DLD1 (cell line): ENCODE data around the gene MGP.

ENCODE experiments used
- in situ Hi-C: cut with HindIII; loops from 2 replicates; pipeline ENCODE4 v1.10.0; 2017; ENCODE audit warnings: low sequenced_read_pairs

MGP gene

DNA sequence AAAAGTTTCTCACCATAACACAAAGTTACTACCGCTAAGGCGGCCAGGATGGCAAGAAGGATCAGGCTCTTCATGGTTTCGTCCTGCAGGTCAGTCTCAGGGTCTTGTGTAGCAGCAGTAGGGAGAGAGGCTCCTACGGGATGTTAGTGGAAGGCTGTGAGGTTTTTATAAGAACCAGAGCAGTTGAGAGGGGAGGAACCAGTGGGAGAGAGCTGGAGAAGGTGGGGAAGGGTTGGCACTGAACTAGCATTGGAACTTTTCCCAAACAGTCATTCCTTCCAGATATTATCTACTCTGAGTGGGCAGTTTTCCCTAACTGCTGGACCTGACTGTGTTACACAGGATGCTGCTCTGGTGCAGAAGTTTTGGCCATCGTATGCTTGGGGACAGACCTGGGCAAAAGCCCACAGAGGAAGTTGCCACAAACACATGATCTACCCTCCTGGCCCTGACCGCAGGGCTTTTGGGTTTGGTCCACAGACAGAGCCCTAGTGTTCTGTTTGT lies at the start of gene MGP:
Gene MGP, minus strand, starts transcription at position 137 of the 504 bp plus-strand sequence. Its CDS starts 63 bp downstream, at position 74.
- in situ Hi-C loops, result no loop called here

DNA sequence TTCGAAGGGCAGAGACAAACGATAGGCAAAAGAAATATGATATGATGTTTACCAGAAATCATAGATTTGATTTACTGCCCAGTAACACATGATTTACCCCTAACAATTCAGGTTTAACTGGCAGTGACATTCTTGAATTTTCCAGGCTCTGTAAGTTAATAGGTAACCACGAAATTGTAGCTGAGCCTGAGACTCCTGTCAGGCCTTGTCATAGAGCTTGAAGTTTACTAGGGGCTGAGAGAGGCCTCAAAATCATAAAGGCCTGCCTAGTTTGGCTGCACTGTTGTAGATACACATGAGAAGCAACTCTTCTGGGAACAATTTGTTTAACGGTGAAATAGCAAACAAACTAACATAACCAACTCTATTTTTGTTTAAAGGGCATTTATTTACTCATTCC lies 49.4 kb upstream of the MGP start:
- in situ Hi-C loops, result no loop called here

- in situ Hi-C loops, result loop anchor here (5.0 kb wide), 1 partner anchor 42 kb away; no protein-coding TSS in a partner anchor
Measured at GRCh38 chr12:14934511-14934910, 48.9 kb upstream of the MGP start.

DNA sequence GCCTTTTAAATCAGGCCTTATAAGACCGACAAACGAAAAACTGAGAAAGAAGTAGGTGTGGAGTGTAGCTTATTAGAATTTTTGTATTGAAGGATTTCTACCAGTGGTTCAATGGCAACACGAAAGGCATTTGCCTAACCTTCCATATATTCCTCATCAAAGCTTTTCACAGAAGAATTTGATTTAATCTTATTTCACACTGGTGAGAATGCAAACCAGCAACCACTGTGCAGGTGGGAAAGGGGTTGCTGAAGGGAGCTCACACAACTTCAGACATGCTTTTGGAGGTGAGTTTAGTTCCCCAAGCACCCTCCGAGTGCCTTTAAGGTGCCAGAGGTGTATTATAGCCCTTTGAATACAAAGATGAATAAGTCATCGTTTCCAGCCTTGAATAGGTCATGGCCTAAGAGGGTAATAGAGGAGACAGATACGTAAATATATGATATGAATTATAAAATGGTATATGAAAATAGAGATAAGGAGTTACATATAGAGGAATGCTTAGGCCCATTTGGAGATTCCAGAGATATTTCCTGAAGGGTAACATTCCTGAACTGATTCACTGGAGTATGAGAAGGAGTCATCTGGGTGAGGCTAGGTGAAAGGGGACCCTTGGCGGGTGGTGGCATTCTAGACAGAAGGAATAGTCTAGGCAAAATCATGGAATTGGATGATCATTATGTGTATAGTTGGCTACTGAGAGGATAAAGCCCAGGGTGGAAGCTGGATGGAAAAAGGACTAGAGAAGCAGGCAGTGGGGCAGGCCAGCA lies 46.3 kb upstream of the MGP start:
- in situ Hi-C loops, result loop anchor here (5.0 kb wide), 1 partner anchor 40 kb away; no protein-coding TSS in a partner anchor

DNA sequence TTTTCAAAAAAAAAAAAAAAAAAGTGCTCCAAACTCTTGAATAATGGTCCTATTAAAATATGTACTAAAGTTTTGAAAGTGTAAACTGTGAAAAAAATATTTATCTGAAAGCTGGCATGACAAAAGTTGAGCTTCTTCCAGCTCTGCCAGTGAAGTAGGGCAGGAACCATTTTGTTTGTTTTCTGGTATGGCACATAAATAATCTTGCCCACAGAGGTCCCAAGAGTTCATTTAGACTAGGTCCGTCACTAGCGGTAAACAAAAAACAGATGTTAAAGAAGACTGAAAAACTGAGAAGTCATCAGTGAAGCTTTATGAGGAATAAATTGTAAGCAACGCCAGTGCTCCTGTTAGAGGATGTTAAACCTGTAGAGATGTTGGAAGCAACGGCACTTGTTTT lies 45.7 kb upstream of the MGP start:
- in situ Hi-C loops, result loop anchor here (5.0 kb wide), 1 partner anchor 39 kb away; no protein-coding TSS in a partner anchor

DNA sequence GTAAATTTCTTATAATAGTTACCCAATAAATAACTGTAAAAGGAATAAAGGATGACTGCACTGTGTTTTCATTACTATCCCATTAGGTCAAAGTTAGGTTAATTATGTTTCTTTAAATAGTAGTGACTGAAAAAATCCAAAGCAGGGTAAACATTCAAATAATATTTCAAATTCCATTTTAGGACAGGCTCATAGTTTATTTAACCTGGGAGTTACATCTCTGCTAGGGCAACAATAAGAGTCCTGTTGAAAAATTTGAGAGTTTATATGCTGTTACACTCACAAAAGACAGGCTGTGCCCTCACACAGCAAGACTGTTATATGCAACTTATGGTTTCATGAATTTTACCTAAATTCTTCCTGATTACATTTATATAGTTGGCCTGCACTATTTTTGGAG lies 44.6 kb upstream of the MGP start:
- in situ Hi-C loops, result loop anchor here (5.0 kb wide), 1 partner anchor 38 kb away; no protein-coding TSS in a partner anchor

DNA sequence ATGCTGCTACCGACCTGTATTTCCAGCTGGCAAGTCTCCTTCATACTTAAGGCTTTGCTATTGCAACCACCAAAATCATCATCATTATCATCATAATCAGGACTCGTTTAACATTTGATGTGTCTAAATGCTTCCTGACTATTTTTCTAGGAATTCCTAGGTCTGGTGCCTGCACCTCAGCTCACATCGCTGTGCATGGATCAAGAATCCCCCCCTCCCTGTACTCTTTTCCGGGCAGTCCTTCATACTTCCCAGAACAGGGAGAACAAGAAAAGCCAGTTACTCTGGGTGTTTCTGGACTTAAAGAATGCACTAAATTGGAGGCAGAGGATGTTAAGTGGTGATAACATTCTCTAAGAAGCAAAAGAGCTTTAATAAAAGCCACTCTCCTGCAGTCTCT lies 43.3 kb upstream of the MGP start:
- in situ Hi-C loops, result no loop called here

GRCh38 chr12:14927267-14927666 lies 41.6 kb upstream of the MGP start:
- in situ Hi-C loops, result no loop called here

DNA sequence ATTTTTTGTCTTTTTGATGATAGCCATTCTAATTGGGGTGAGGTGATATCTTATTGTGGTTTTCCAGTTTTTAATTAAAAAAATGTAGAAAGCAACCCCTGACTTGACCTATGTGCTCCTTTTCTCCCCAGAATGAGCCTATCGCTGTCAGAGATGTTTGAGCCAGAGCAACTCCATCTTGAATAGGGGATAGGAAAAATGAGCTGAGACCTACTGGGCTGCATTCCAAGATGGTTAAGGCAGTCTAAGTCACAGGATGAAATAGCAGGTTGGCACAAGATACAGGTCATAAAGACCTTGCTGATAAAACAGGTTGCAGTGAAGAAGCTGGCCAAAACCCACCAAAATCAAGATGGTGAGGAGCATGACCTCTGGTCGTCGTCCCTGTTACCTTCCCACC lies 38.9 kb upstream of the MGP start:
- in situ Hi-C loops, result no loop called here

DNA sequence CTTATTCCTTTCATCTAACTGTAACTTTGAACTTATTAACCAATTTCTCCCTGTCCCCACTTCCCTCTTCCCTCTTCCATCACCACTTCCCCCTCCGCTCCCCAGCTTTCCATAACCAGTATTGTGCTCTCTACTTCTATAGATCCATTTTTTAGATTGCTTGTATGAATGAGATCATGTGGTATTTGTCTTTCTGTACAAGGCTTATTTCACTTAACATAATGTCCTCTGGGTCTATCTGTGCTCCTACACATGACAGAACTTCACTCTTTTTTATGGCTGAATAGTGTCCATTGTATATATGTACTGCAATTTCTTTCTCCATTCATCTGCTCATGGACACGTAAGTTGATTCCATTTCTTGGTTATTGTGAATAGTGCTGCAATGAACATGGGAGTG lies 38.3 kb upstream of the MGP start:
- in situ Hi-C loops, result no loop called here

DNA sequence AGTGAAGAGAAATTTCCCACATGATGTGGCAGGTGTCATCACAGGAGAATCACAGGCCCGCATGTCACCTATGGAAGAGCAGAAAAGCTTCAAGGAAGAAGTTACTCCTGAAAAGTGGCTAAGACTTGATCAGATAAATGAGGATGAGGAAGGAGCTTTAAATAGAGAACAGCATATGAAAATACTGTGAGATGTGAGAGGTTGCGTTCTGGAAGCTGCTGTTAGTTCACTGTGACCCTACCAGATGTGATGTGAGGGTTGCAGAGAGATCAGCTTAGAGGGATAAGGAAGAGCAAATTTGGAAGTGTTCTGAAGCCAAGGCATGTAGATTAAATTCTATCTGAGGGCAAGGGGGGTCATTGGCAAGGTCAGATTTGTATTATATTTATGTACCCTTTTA lies 35.6 kb upstream of the MGP start:
- in situ Hi-C loops, result no loop called here

GRCh38 chr12:14920475-14921126 lies 34.9 kb upstream of the MGP start:
- in situ Hi-C loops, result no loop called here

- in situ Hi-C loops, result no loop called here
Measured at GRCh38 chr12:14919455-14919854, 33.8 kb upstream of the MGP start.

DNA sequence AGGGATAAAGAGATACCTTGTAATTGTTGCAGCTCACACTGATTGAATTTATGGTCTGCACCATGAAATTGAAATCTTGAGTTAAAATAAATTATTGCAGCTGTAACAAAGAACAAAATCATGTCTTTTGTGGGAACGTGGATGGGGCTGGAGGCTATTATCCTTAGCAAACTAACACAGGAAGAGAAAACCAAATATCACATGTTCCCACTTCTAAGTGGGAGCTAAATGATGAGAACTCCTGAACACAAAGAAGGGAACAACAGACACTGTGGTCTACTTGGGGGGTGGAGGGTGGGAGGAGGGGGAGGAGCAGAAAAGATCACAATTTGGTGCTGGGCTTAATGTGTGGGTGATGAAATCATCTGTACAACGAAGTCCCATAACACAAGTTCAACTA lies 30.1 kb upstream of the MGP start:
- in situ Hi-C loops, result no loop called here

GRCh38 chr12:14913381-14913781 lies 27.7 kb upstream of the MGP start:
- in situ Hi-C loops, result no loop called here

DNA sequence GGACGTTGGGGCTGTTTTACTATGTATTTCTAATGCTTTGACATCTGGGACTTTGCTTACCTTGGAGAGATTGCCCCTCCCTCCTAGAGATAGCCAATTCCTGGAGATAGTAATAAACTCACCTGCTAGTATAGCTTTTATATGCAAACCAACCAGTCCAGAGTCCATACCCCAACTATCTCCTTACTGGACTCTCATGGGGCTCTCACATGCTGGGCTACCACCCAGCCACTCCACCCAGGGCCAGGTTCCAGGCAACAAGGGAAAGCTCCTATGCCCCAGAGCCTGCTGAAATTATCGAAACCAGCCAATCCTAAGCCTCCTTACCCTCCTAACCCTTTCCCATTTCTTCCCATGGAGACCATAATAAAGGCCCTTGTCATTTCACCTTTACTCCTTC lies 25.5 kb upstream of the MGP start:
- in situ Hi-C loops, result no loop called here

DNA sequence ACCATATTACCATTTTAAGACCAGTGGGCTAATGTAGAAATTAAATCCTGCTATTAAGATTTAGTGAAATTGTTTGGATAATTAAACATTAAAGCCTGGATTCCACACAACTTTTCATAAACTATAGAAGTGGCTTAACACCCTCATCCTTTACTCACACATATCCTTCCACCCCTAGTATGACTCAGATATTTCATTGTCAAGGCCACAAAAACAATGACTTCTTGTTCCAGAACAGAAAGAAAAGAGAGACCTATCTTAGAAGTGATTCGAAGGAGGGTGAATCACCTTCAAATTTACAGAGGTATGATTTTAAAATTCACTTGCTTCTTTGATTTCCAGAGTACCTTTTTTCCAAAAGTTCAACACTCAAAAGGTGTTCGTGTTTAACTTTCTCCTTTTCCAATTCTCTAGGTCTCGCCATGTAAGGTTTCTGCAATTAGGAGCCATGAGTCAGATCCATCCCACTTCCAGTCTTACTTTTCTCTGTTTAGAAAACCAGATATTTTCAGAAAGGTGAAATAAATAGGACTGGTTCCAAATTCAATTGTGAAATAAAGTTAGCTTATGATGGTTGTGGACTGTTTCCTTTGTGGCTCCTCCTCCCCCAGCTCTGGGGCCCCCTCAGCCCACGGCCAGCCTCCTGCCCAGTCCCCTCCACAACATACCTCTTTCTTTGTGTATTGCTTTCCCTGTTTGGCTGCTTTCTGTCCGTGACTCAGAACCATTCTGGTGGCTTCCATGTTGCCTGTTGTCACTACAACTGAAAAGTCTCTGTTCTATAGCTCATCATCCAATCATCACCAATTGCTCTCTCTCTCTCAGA lies 24.6 kb upstream of the MGP start:
- in situ Hi-C loops, result no loop called here

DNA sequence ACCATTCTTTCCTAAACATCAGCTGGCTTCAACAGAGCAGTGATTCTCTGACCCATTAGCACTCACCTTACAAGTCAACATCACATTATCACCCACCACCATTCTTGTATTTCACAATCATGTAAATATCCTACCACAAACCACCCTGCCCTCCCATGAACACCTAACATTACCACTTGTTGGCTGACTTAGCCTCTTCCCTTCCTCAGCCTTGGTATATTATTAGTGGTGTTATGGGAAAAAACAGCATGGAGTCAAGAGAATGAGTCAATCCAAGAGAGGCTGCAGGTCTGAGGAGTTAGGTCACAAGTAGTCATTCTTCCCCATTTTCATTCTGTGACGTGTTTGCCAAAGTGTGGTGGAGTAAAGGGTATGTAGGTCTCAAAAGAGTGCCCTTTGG lies 22.3 kb upstream of the MGP start:
- in situ Hi-C loops, result no loop called here

DNA sequence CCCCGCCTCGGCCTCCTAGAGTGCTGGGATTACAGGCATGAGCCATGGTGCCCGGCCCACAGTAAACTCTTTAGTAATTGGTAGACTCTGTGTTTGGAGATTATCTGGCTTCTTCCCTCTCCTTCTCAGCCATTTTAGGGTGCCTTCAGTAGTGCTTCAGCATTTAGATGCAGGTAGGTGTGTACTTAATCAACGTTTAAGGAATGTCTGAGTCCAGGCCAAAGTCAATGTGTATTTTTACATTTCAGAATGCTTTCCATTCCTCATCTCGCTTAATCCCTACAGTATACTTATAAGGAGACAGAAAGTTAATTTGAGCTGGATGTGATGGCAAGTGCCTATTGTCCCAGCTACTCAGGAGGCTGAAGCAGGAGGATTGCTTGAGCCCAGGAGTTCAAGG lies 20.5 kb upstream of the MGP start:
- in situ Hi-C loops, result no loop called here

DNA sequence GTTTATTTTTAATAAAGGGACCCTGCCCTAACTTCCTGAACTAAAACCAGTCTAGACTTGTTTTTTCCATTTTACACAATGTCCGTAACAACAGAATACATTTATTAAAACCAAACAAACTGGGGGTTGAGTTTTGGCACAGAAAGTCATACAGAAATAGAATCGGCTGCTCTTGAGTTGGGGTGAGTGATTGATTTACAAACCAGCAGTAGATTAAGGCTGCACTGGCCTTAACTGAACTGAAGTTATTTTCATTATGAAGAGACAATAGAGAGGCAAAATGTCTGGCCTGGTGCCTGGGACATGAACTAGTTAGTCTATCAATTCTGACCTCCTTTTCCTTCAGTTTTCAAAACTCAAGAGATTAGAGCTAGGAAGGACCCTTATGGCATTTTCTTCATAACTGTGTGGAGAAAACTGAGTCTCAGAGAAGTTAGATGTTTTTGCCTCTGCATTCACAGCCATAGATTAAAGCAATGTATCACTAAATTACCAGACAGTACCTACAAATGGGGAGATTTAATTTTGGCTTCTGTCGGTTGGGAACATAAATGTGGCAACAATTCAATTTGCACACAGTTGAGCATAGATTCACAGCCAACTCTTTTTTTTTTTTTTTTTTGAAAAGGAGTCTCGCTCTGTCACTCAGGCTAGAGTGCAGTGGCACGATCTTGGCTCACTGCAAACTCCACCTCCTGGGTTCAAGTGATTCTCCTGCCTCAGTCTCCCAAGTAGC lies 19.8 kb upstream of the MGP start:
- in situ Hi-C loops, result no loop called here

DNA sequence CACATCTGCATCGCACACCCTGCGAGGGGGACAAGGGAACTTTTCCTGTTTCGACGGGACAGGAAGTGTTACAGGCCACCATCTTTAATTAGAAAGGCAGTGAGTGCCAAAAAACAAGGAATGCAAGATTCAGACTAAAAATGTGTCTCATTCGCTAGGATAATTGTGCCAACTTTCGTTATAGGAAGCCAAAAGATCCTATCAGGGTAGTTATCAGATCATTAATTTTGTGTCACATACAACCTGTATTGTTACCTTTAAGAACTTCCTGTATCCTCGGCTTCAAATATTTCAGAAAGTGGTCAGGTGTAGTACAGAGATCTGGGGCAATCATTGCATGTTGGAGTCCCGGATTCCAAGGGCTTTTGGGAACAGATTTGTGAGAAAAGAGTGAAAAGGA lies 19.2 kb upstream of the MGP start:
- in situ Hi-C loops, result no loop called here
